ENCODE results near the gene ELFN1. TPM values are rescaled to one million over a fixed set of nuclear protein-coding genes. Genes with fewer than 3 reads are reported as not detected.

Gene ELFN1
- polyA plus RNA-seq, 2 donors, result 0.16 to 0.39 TPM

GRCh38 chr7:1641661-1642260, 28.3 kb upstream of the ELFN1 start:
- no peaks in the 10 kb centered on the region for H3K4me1 ChIP-seq (ENCODE audit: control insufficient read depth in 2 of 2, insufficient read depth in 2 of 2, low read length in 1 of 2)
- WGBS, 2 donors, result 77 to 78% methylated on average over 16 of the region's 16 CpGs

GRCh38 chr7:1642291-1642731, 27.8 kb upstream of the ELFN1 start:
- peaks cover 0 to 2% of the 10 kb centered on the region in 2 donors for H3K27me3 ChIP-seq (ENCODE audit: control insufficient read depth in 1 of 2, insufficient read depth in 2 of 2, low read length in 2 of 2)
- H3K27ac ChIP-seq (ENCODE audit: low read depth in 2 of 2, low read length in 1 of 2), result no peak overlapping the region
- H3K4me1 ChIP-seq (ENCODE audit: control insufficient read depth in 2 of 2, insufficient read depth in 2 of 2, low read length in 1 of 2), result no peaks in the 10 kb centered on the region
- no peak overlapping the region for H3K4me3 ChIP-seq (ENCODE audit: low read depth in 1 of 2, low read length in 2 of 2)
- H3K36me3 ChIP-seq (ENCODE audit: control insufficient read depth in 2 of 2, insufficient read depth in 2 of 2, low read length in 1 of 2), result no peaks in the 10 kb centered on the region
- 39% methylated on average over 13 to 14 of the region's 14 CpGs for WGBS, 2 donors
- H3K9me3 ChIP-seq (ENCODE audit: control insufficient read depth in 2 of 2, insufficient read depth in 1 of 2, low read depth in 1 of 2, low read length in 1 of 2), result peaks cover 3 to 6% of the 10 kb centered on the region in 2 donors

More at GRCh38 chr7:1641661-1642260, 28.3 kb upstream of the ELFN1 start:
- Histone ChIP-seq H3K4me3 (ENCODE audit: low read depth in 1 of 2, low read length in 2 of 2) (no peak overlapping the region), H3K27me3 (ENCODE audit: control insufficient read depth in 1 of 2, insufficient read depth in 2 of 2, low read length in 2 of 2) (peaks cover 0 to 2% of the 10 kb centered on the region in 2 donors), H3K36me3 (ENCODE audit: control insufficient read depth in 2 of 2, insufficient read depth in 2 of 2, low read length in 1 of 2) (no peaks in the 10 kb centered on the region), H3K9me3 (ENCODE audit: control insufficient read depth in 2 of 2, insufficient read depth in 1 of 2, low read depth in 1 of 2, low read length in 1 of 2) (peaks cover 3 to 9% of the 10 kb centered on the region in 2 donors), H3K27ac (ENCODE audit: low read depth in 2 of 2, low read length in 1 of 2) (no peak overlapping the region)

GRCh38 chr7:1643270-1644092, 26.6 kb upstream of the ELFN1 start:
- no peaks in the 10 kb centered on the region for H3K9me3 ChIP-seq (ENCODE audit: control insufficient read depth in 2 of 2, insufficient read depth in 1 of 2, low read depth in 1 of 2, low read length in 1 of 2)
- peaks cover 3 to 8% of the 10 kb centered on the region in 2 donors for H3K4me1 ChIP-seq (ENCODE audit: control insufficient read depth in 2 of 2, insufficient read depth in 2 of 2, low read length in 1 of 2)
- H3K27ac ChIP-seq (ENCODE audit: low read depth in 2 of 2, low read length in 1 of 2), result no peak overlapping the region
- H3K4me3 ChIP-seq (ENCODE audit: low read depth in 1 of 2, low read length in 2 of 2), result no peak overlapping the region
- no peaks in the 10 kb centered on the region for H3K36me3 ChIP-seq (ENCODE audit: control insufficient read depth in 2 of 2, insufficient read depth in 2 of 2, low read length in 1 of 2)
- WGBS, 2 donors, result 88 to 92% methylated on average over 11 of the region's 11 CpGs
- H3K27me3 ChIP-seq (ENCODE audit: control insufficient read depth in 1 of 2, insufficient read depth in 2 of 2, low read length in 2 of 2), result peaks cover 0 to 3% of the 10 kb centered on the region in 2 donors

- Histone ChIP-seq H3K9me3 (ENCODE audit: control insufficient read depth in 2 of 2, insufficient read depth in 1 of 2, low read depth in 1 of 2, low read length in 1 of 2) (no peaks in the 10 kb centered on the region), H3K36me3 (ENCODE audit: control insufficient read depth in 2 of 2, insufficient read depth in 2 of 2, low read length in 1 of 2) (no peaks in the 10 kb centered on the region), H3K4me1 (ENCODE audit: control insufficient read depth in 2 of 2, insufficient read depth in 2 of 2, low read length in 1 of 2) (peaks cover 3 to 14% of the 10 kb centered on the region in 2 donors), H3K27ac (ENCODE audit: low read depth in 2 of 2, low read length in 1 of 2) (no peak overlapping the region), H3K4me3 (ENCODE audit: low read depth in 1 of 2, low read length in 2 of 2) (no peak overlapping the region), H3K27me3 (ENCODE audit: control insufficient read depth in 1 of 2, insufficient read depth in 2 of 2, low read length in 2 of 2) (peaks cover 0 to 4% of the 10 kb centered on the region in 2 donors)
- WGBS, 2 donors, result 84 to 89% methylated on average over 23 of the region's 23 CpGs
Observed at GRCh38 chr7:1644341-1645070, 25.6 kb upstream of the ELFN1 start.

- Histone ChIP-seq H3K36me3 (ENCODE audit: control insufficient read depth in 2 of 2, insufficient read depth in 2 of 2, low read length in 1 of 2) (no peaks in the 10 kb centered on the region), H3K4me3 (ENCODE audit: low read depth in 1 of 2, low read length in 2 of 2) (no peak overlapping the region), H3K9me3 (ENCODE audit: control insufficient read depth in 2 of 2, insufficient read depth in 1 of 2, low read depth in 1 of 2, low read length in 1 of 2) (no peaks in the 10 kb centered on the region), H3K27ac (ENCODE audit: low read depth in 2 of 2, low read length in 1 of 2) (no peak overlapping the region), H3K27me3 (ENCODE audit: control insufficient read depth in 1 of 2, insufficient read depth in 2 of 2, low read length in 2 of 2) (peaks cover 0 to 4% of the 10 kb centered on the region in 2 donors), H3K4me1 (ENCODE audit: control insufficient read depth in 2 of 2, insufficient read depth in 2 of 2, low read length in 1 of 2) (peaks cover 3 to 14% of the 10 kb centered on the region in 2 donors)
- 75 to 80% methylated on average over 10 to 11 of the region's 11 CpGs for WGBS, 2 donors
Observed at GRCh38 chr7:1645071-1645409, 25.0 kb upstream of the ELFN1 start.

GRCh38 chr7:1645476-1645875, 24.6 kb upstream of the ELFN1 start:
- H3K27me3 ChIP-seq (ENCODE audit: control insufficient read depth in 1 of 2, insufficient read depth in 2 of 2, low read length in 2 of 2), result peaks cover 0 to 4% of the 10 kb centered on the region in 2 donors
- H3K4me1 ChIP-seq (ENCODE audit: control insufficient read depth in 2 of 2, insufficient read depth in 2 of 2, low read length in 1 of 2), result peaks cover 3 to 14% of the 10 kb centered on the region in 2 donors
- H3K9me3 ChIP-seq (ENCODE audit: control insufficient read depth in 2 of 2, insufficient read depth in 1 of 2, low read depth in 1 of 2, low read length in 1 of 2), result no peaks in the 10 kb centered on the region
- H3K27ac ChIP-seq (ENCODE audit: low read depth in 2 of 2, low read length in 1 of 2), result no peak overlapping the region
- 81 to 88% methylated on average over 13 of the region's 13 CpGs for whole genome bisulfite sequencing, 2 donors
- H3K36me3 ChIP-seq (ENCODE audit: control insufficient read depth in 2 of 2, insufficient read depth in 2 of 2, low read length in 1 of 2), result no peaks in the 10 kb centered on the region
- H3K4me3 ChIP-seq (ENCODE audit: low read depth in 1 of 2, low read length in 2 of 2), result no peak overlapping the region

- WGBS, 2 donors, result 79 to 83% methylated on average over 8 of the region's 8 CpGs
- Histone ChIP-seq H3K27me3 (ENCODE audit: control insufficient read depth in 1 of 2, insufficient read depth in 2 of 2, low read length in 2 of 2) (peaks cover 0 to 4% of the 10 kb centered on the region in 2 donors), H3K36me3 (ENCODE audit: control insufficient read depth in 2 of 2, insufficient read depth in 2 of 2, low read length in 1 of 2) (no peaks in the 10 kb centered on the region), H3K4me3 (ENCODE audit: low read depth in 1 of 2, low read length in 2 of 2) (no peak overlapping the region), H3K9me3 (ENCODE audit: control insufficient read depth in 2 of 2, insufficient read depth in 1 of 2, low read depth in 1 of 2, low read length in 1 of 2) (no peaks in the 10 kb centered on the region), H3K4me1 (ENCODE audit: control insufficient read depth in 2 of 2, insufficient read depth in 2 of 2, low read length in 1 of 2) (peaks cover 3 to 14% of the 10 kb centered on the region in 2 donors), H3K27ac (ENCODE audit: low read depth in 2 of 2, low read length in 1 of 2) (no peak overlapping the region)
Observed at GRCh38 chr7:1646391-1646790, 23.7 kb upstream of the ELFN1 start.

GRCh38 chr7:1646957-1647891, 22.9 kb upstream of the ELFN1 start:
- Histone ChIP-seq H3K4me1 (ENCODE audit: control insufficient read depth in 2 of 2, insufficient read depth in 2 of 2, low read length in 1 of 2) (peaks cover 3 to 14% of the 10 kb centered on the region in 2 donors), H3K27me3 (ENCODE audit: control insufficient read depth in 1 of 2, insufficient read depth in 2 of 2, low read length in 2 of 2) (peaks cover 0 to 4% of the 10 kb centered on the region in 2 donors), H3K36me3 (ENCODE audit: control insufficient read depth in 2 of 2, insufficient read depth in 2 of 2, low read length in 1 of 2) (no peaks in the 10 kb centered on the region), H3K27ac (ENCODE audit: low read depth in 2 of 2, low read length in 1 of 2) (no peak overlapping the region), H3K9me3 (ENCODE audit: control insufficient read depth in 2 of 2, insufficient read depth in 1 of 2, low read depth in 1 of 2, low read length in 1 of 2) (no peaks in the 10 kb centered on the region), H3K4me3 (ENCODE audit: low read depth in 1 of 2, low read length in 2 of 2) (no peak overlapping the region)
- 75 to 78% methylated on average over 48 of the region's 48 CpGs for WGBS, 2 donors

Measured in esophagus (tissue), 2 donors.